ENCODE results near the gene AKT3.
"Not testable (repeated sequence)": the region's sequence is repeated elsewhere in the genome, so short reads cannot be mapped to it uniquely, and the experiment has no call there.

AKT3 gene

DNA sequence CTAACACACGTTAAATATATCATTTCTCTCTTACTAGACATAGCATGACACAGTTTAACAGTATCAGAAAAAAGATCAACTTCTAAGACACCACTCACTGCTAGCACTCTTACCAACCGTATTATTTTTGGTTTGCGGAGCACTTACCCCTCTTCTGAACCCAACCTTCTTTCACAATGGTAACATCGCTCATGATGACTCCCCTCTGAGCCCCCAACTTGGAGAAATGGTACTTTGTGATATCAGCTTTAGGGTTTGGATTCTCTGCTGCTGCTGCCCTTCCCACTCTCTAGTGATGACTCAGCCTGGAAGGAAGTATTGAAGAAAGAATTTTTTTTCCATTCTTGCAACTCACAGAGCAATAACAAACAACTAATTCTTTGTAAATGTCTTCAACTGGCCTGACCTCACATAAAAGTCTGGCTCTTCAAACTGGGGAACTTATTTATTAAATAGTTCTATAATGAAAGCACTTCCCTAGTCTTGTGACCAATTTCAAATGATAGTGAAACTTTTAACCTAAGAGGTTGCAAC lies 7.0 kb downstream of the AKT3 start:
- H3K4me3 ChIP-seq (replicated peaks; ENCODE audit: low read depth, low read length): peak overlapping the region; percentile 15
- DNase-seq (ENCODE audit: low read depth): peak; percentile 81
- TF ChIP-seq, protein P1, sequence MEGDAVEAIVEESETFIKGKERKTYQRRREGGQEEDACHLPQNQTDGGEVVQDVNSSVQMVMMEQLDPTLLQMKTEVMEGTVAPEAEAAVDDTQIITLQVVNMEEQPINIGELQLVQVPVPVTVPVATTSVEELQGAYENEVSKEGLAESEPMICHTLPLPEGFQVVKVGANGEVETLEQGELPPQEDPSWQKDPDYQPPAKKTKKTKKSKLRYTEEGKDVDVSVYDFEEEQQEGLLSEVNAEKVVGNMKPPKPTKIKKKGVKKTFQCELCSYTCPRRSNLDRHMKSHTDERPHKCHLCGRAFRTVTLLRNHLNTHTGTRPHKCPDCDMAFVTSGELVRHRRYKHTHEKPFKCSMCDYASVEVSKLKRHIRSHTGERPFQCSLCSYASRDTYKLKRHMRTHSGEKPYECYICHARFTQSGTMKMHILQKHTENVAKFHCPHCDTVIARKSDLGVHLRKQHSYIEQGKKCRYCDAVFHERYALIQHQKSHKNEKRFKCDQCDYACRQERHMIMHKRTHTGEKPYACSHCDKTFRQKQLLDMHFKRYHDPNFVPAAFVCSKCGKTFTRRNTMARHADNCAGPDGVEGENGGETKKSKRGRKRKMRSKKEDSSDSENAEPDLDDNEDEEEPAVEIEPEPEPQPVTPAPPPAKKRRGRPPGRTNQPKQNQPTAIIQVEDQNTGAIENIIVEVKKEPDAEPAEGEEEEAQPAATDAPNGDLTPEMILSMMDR (IDR thresholded peaks at IDR 0.05; ENCODE audit: low read length, missing control alignments): no peak

DNA sequence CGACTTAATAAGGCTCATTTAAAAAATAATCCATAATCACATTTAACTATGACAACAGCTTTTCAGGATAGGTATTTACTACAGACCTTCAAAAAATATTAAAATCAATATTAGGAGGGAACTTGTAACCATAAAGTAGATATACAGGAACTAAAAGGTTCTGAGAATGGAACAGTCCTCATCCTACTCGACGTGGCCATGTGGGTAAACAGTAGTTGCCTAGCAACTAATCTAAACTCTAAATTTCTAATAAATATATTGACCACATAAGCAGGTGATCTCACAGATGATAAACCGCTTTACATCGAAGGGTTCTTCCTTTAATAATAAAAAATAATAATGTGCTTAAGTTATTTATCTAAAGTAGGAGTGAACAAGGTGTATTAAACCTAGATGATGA lies 7.9 kb downstream of the AKT3 start:
- TF ChIP-seq, protein P1 (IDR thresholded peaks at IDR 0.05; ENCODE audit: low read length, missing control alignments): no peak
- no peak for DNase-seq (ENCODE audit: low read depth)
- no peak overlapping the region for H3K4me3 ChIP-seq (replicated peaks; ENCODE audit: low read depth, low read length)

DNA sequence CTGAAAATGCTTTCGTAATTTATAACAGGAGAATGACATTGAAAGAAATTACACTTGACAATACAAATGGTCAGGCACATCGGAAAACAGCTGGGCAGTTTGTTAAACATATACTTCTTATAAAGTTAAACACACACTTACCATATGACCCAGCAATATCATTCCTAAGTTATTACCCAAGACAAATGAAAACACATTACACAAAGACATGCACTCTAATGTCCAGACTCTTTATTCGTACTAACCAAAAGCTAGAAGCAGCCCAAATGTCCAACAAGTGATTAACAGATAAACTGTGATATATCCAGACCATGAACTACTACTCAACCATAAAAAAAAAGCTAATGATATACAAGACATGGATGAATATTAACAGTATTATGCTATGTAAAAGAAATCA lies 8.5 kb downstream of the AKT3 start:
- DNase-seq (ENCODE audit: low read depth): peak; percentile 35
- TF ChIP-seq, protein P1 (IDR thresholded peaks at IDR 0.05; ENCODE audit: low read length, missing control alignments): no peak

DNA sequence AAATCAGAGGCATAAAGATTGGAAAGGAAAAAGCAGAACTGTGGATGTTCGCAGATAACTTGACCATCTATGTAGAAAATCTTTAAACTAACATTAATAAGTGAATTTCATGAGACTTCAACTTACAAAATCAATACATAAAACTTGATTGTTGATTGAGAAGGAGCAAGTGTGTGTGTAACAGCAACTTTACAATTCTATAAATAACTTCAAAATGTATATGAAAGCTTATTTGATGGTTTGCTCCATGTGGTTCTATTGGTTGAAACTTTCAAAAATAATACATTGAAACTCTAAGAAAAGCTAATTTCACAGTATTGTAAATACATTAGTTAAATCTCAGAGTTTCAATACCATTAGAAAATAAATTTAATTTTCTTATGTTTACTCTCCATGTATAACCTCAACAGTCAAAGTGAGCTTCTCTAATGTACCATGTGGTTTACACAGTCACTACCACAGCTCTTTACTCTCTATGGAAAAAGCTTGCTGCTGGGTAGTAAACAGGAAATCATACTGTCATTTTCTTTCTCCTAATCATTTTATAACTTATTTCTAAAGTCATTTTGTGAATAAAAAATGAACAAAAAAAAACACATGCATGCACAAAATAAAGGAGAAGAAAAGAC lies 12.0 kb downstream of the AKT3 start:
- DNase-seq (ENCODE audit: low read depth): no peak
- H3K4me3 ChIP-seq (replicated peaks; ENCODE audit: low read depth, low read length): no peak overlapping the region
- TF ChIP-seq, protein P1 (IDR thresholded peaks at IDR 0.05; ENCODE audit: low read length, missing control alignments): no peak

More for the DNA sequence above, 8.5 kb downstream of the AKT3 start:
- no peak overlapping the region for H3K4me3 ChIP-seq (replicated peaks; ENCODE audit: low read depth, low read length)

DNA sequence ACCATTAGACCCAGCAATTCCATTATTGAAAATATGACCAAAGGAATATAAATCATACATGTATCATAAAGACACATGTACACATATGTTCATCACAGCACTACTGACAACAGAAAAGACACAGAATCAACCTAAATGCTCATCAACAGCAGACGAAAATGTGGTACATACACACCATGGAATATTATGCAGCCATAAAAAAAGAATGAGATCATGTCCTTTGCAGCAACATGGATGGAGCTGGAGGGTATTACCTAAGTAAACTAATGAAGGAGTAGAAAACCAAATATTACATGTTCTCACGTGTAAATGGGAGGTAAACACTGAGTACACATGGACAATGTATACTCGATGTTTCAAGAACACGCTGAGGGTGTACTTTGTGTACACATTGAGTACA lies 15.9 kb downstream of the AKT3 start:
- no peak for DNase-seq (ENCODE audit: low read depth)
- H3K4me3 ChIP-seq (replicated peaks; ENCODE audit: low read depth, low read length): no peak overlapping the region
- TF ChIP-seq, protein P1 (IDR thresholded peaks at IDR 0.05; ENCODE audit: low read length, missing control alignments): no peak

DNA sequence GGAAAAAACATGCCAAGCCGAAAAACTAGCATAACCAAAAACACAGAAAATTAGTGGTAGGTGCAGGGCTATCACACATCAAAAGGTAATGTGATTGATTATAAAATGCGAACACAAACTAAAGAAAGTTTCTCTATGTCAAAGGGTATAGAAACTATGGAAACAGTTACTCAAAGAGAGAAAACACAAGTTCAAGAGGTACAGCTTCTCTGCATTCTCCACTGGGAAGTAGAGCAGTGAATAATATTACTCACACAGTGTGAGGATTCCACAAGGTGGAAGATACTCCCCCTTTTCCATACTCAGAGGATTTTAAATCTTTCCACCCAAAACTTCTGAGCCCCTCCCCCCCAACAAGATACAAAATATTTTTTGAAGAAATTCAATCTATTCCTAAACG lies 18.6 kb downstream of the AKT3 start:
- no peak overlapping the region for H3K4me3 ChIP-seq (replicated peaks; ENCODE audit: low read depth, low read length)
- TF ChIP-seq, protein P1 (IDR thresholded peaks at IDR 0.05; ENCODE audit: low read length, missing control alignments): no peak
- DNase-seq (ENCODE audit: low read depth): peak; percentile 30

DNA sequence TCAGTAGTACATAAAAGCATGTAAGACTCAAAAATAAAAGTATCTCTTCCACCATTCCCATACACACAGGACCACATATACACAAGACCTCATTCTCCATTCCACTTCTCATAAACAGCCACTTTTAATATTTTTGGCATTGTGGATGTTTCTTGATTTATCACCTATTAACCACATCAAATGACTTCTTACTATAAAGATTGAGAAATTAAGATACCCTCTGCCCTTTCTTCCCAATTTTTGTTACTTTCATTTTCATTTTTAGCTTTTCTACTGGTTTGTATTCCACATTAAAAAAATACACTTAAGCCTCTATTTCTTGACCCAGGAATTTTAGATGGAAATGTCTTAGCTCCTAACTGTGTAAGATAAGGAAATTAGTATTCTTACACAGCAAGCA lies 22.8 kb downstream of the AKT3 start:
- no peak for DNase-seq (ENCODE audit: low read depth)
- H3K4me3 ChIP-seq (replicated peaks; ENCODE audit: low read depth, low read length): no peak overlapping the region
- TF ChIP-seq, protein P1 (IDR thresholded peaks at IDR 0.05; ENCODE audit: low read length, missing control alignments): no peak

DNA sequence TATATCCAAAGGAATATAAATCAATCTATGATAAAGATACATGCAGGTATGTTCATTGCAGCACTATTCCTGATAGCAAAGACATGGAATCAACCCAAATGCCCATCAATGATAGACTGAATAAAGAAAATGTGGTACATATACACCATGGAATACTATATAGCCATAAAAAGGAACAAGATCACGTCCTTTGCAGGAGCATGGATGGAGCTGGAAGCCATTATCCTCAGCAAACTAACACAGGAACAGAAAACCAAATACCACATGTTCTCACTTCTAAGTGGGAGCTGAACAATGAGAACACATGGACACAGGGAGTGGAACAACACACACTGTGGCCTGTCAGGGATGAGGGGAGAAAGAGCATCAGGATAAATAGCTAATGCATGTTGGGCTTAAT lies 25.1 kb downstream of the AKT3 start:
- not testable (repeated sequence) for H3K4me3 ChIP-seq (replicated peaks; ENCODE audit: low read depth, low read length); DNase-seq (ENCODE audit: low read depth)
